Fibroblast of pulmonary artery (primary cell): ENCODE data around the gene CLDN5.

Source experiments
- DNase-seq: peaks from one replicate; pipeline ENCODE4 v3.0.0-alpha.2; 2010; ENCODE audit warnings: low read depth
- H3K4me3 ChIP-seq: replicated peaks from 2 replicates; pipeline ENCODE4 v1.5.1; 2011; ENCODE audit warnings: low read depth, mild to moderate bottlenecking, control low read depth, low read length, moderate library complexity
- TF ChIP-seq, protein P1 (sequence below): IDR thresholded peaks from 2 replicates; pipeline ENCODE4 v1.5.1; 2011; ENCODE audit warnings: mild to moderate bottlenecking, control low read depth, low read length, inconsistent platforms; ENCODE audit errors: missing control alignments

CLDN5 gene

DNA sequence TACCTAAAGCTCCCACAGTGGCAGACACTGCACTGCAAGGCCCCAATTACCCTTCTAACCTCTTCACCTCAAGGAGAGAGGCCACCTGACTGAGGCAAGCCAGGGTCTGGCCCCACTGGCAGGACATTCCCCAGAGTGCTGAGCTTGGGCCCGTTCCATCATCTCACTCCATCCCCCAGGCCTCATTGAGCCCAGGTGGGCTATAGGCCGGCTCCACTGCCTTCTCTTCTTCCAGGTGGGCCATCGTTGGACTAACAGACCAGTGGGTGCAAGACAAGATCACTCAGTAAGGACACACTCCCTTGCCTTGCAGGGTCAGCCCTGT lies 25.4 kb downstream of the CLDN5 start:
- no peak overlapping the region for H3K4me3 ChIP-seq
- TF ChIP-seq, protein P1, sequence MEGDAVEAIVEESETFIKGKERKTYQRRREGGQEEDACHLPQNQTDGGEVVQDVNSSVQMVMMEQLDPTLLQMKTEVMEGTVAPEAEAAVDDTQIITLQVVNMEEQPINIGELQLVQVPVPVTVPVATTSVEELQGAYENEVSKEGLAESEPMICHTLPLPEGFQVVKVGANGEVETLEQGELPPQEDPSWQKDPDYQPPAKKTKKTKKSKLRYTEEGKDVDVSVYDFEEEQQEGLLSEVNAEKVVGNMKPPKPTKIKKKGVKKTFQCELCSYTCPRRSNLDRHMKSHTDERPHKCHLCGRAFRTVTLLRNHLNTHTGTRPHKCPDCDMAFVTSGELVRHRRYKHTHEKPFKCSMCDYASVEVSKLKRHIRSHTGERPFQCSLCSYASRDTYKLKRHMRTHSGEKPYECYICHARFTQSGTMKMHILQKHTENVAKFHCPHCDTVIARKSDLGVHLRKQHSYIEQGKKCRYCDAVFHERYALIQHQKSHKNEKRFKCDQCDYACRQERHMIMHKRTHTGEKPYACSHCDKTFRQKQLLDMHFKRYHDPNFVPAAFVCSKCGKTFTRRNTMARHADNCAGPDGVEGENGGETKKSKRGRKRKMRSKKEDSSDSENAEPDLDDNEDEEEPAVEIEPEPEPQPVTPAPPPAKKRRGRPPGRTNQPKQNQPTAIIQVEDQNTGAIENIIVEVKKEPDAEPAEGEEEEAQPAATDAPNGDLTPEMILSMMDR: no peak
- no peak for DNase-seq

DNA sequence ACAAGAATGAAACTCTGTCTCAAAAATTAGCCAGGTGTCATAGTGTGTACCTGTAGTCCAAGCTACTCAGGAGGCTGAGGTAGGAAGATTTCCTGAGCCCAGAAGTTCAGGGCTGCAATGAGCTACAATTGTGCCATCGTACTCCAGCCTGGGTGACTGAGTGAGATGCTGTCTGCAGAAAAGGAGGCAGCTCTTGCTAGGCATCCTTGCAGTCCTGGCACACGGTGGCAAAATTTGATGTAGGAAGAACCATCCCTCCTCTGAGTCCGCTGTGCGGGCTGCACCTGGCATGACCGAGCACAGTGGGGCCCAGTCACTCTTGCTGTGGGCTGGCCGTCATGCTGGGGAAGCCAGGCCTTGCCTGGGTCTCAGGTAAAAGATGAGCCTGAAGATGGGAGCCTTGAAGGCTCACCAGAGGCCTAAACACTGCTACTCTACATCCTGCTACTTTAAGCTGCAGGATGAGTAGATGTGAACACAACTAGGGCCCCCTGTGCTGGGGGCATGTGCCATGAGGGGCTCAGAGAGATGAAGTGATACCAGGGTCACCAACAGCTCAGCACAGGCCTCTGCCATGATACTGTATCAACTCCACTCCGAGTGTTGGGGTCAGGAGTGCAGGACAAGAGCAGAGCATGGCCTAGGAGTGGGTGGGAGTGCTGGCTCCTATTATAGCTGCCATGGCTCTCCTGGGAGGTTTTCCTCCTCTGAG lies 25.9 kb downstream of the CLDN5 start:
- DNase-seq: no peak
- no peak overlapping the region for H3K4me3 ChIP-seq
- TF ChIP-seq, protein P1: no peak

DNA sequence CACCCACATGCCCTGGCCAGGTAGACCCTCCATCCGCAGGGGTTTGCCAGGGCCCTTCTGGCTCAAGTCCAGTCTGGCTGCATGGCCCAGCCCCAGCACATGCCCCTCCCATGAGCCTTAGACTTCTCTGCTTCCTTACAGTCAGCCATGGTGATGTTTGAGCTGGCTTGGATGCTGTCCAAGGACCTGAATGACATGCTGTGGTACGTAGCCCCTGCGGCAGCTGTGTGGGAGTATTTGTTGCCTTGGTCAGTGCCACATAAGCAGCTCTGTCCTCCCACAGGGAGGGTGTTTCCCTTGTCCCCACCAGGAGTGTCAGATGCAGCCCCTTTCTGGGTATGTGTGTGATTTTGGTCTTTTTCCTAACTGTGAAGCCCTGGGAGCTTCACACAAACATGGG lies 27.0 kb downstream of the CLDN5 start:
- TF ChIP-seq, protein P1: no peak
- no peak overlapping the region for H3K4me3 ChIP-seq
- DNase-seq: peak; percentile 94

DNA sequence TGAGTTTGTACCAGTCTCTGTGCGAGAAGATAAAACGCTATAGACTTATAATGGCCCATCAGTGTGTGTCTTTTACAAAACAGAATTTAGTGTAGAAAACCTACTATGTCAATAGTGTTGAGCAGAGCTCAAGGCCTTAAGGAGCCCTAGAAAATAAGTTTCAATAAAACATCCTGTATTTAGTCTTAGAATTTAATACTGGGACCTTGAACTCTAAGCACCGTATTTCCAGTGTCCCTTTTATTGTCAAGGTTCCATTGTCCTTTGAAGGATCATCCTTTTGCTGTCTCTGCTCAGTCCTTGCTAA lies 27.9 kb downstream of the CLDN5 start:
- DNase-seq: no peak
- H3K4me3 ChIP-seq: no peak overlapping the region
- TF ChIP-seq, protein P1: no peak

DNA sequence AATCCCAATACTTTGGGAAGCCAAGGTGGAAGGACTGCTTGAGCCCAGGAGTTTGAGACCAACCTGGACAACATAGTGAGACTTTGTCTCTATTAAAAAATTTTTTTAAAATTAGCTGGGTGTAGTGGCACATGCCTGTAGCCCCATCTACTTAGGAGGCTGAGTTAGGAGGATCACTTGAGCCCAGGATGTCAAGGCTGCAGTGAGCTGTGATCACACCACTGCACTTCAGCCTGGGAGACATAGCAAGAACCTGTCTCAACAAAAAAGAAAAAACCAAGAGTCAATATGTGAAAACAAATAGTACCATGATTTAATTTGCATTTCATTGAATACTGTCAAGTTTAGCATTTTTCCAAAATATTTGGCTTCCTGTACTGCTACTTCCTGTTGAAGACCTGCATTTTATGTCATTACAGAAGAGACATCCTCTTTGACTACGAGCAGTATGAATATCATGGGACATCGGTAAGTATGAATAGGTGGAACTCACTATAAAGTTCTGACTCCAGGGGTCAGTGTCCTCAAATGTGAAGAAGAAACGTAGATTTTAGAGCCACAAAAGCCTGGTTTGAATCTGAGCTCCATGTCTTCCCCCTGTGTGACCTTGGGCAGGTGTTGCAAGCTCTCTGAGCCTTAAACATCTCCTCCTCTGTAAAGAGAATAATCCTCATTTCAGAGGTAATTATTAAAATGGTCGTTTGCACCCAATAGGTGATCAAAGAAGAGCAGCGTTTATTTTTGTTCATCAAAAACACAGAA lies 28.5 kb downstream of the CLDN5 start:
- DNase-seq: peak; percentile 53
- no peak overlapping the region for H3K4me3 ChIP-seq
- TF ChIP-seq, protein P1: peak; percentile 19

DNA sequence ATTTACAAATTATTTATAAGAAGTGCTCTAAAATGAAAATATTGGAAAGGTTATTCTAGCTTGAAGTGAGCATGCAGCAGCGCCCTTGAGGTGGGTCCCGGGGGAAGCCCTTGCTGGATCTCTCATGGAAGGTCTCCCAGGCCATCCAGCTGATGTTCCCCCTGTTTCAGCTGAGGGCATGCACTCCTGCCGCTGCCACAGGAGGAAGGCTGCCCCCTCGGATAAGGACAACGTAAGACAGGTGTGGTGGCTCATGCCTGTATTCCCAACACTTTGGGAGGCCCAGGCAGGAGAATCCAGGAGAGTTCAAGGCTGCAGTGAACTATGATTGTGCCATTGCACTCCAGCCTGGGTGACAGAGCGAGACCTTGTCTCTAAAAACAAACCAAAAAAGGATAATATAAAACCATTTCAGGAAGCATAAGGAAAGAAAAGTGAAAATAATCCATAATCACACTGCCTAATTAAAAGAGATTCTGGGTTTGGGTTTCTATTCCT lies 29.5 kb downstream of the CLDN5 start:
- DNase-seq: no peak
- TF ChIP-seq, protein P1: no peak

More for the DNA sequence above, 29.5 kb downstream of the CLDN5 start:
- H3K4me3 ChIP-seq: no peak overlapping the region
